NCI-H128 (cell line): ENCODE data around the gene LRFN4.

Experiments
- DNase-seq: peaks from one replicate; lab custom pipeline; 2025; ENCODE audit not compliant: unreplicated experiment; lab: John Stamatoyannopoulos, UW

The LRFN4 gene

DNA sequence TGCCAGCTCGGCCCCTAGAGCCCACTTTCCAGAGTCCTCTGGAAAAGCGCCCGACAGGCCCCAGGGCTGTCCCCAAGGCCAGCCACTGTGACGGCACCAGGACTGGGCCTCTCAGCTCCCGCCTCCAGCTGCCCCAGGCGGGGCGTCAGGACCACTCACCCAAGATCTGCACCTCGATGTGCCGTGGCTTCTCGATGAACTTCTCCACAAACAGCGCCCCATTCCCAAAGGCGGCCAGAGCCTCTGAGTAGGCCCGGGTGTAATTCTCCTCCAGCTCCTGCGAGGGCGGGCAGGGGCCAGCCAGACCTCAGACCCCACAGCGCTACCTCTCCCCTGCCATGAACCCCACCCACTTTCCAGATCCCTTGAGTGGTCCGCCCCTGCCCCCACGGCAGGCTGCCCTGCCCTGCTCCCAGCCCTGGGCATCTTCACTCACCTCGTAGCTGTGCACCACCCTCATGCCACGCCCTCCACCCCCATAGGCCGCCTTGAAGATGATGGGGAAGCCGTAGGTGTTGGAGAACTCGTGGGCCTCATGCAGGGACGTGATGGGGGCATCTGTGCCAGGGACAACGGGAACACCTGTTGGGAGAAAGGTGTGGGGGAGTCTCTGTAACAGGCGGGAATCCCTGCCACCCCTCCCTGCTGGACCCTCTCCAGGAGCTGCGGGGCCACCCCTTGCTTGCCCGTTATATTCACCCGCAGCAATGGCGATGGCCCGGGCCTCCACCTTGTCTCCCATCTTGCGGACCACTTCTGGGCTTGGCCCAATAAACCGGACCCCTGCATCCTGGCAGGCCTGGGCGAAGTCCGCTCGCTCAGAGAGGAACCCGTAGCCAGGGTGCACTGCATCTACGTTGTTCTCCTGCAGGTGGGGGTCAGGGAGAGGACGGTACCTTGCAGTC, 14.0 kb downstream of the LRFN4 start:
- no peak for DNase-seq

GRCh38 chr11:66871521-66871901, 14.6 kb downstream of the LRFN4 start:
- no peak for DNase-seq

DNA sequence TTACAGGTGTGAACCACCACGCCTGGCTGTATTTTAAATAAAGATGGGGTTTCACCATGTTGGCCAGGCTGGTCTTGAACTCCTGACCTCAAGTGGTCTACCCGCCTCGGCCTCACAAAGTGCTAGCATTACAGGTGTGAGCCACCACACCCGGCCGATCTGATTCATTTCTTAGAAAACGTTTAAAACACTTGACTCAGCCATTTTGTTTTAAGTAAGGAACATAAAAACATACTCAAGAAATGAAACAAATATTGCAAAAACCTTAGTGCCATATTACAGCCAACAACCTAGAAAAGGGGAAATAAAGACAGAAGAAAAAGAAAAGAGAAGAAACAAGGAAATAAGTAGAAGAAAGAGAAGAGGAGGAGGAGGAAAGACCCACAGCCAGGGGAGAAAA, 17.4 kb downstream of the LRFN4 start:
- no peak for DNase-seq

DNA sequence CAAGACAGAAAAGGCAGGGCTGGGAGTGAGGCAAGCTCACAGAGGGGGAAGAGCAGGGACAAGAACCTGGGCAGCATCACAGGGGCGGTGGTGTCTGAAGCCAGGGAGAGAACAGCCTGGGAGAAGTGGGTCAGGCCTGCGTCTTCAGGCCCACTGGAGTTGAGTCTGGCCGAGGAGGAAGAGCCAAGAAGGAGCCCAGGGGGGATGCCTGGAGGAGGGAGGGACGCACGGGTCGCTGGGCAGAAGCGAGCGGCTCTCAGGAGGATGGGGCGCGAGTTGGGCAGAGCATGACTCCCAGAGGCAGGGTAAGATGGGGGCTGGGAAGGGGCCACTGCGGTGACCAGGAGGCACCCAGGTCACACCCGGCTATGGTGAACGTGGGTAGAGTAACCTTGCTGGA, 18.5 kb downstream of the LRFN4 start:
- no peak for DNase-seq

GRCh38 chr11:66877588-66878385, 20.9 kb downstream of the LRFN4 start:
- no peak for DNase-seq

DNA sequence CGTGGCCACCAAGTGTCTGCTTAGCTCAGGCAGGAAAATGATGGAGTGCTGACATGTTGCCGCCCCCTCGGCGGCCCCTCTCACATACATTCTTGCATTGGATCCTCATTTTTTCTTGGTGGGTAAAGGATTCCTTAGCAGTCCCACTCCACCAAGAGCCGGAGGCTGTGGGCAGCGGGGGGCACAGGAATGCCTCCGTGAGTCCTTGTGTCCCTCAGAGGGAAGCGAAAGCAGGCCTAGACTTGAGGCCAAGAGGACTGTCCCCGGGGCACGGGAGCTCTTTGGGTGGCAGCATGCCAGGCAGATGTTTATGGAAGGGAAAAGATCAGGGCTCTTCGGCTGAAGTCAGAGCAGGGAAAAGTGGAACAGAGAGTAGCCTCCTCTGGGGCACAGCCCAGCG, 21.6 kb downstream of the LRFN4 start:
- no peak for DNase-seq

- no peak for DNase-seq
Measured at GRCh38 chr11:66879000-66879399, 22.1 kb downstream of the LRFN4 start.

DNA sequence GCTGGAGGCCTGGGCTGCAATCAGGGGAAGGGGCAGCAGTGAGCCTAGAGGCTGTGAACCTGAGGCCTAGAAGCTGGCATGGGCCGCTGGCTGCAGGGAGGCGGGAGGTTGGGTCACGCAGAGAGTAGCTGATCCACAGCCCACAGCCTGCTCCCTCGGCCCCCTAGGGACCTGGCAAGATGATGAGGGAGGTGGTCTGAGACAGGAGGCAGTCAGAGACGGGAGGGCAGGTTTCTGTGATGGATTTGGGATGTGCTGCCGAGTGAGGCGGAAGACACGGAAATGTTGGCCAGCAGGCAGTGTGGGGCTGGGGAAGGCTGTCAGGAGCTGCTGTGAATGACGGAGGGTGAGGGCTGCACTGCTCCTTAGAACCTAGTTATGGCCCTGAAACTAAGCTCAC, 22.7 kb downstream of the LRFN4 start:
- DNase-seq, result no peak

- no peak for DNase-seq
Measured at GRCh38 chr11:66879999-66880398, 23.1 kb downstream of the LRFN4 start.

DNA sequence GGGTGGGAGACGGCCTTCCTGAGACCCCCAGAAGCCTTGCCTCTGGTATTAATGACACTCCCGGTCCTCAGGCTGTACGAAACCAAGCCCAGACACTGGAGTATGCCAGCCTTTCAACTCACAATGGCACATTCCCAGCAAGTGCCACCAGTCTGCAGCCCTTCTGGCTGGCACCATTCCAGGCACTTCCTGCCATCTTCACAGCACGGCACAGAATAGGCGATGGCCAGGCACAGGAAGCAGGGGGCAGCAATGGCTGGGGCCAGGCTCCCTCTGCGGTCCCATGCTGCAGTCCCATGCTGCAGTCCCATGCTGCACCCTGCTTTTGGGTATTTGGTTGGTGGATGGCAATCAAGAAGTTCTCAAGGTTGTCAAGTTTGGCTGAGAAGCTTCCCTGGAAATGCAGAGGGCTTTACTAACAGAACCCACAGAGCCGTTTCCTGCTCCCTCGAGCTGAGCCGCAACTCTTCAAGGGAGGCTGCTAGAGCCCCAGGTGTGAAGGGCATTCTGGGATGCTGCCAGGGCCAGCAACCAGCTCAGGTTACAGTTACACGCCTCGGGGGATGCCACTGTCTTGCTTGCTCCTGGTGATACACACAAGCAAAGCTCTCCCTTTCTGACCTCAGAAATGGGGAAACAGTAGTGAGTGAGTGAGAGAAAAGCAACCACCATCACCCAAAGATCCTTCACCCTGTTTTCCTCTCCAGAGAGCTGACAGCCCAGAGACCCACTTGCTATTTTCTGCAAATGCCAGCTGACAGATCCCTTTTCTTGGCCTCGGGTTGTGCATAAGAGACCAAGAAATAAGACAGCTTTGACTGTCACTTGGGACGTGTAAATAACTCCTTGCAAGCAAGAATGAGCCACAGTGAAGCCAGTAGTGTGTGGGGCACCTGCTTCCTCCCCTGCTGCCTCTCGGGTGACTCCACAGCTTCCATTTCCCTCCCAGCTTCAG, 23.9 kb downstream of the LRFN4 start:
- DNase-seq, result peak; percentile 67

DNA sequence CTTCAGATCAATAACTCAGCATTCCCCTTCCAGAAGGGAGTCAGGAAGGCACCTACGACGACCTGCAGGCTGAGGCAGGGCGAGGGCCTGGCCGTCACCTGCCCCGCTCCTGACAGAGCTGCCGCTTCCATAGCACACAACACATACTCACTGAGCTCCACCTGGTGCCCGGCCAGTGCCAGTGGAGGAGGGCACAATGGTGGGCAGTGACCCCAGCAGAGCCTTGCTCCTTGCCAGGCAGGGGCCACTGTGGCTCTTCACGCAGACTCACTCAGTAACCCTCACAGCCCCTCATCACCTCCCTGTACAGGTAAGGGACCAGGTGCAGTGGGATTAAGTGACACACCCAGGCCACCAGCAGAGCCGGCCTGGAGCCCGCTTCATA, 24.6 kb downstream of the LRFN4 start:
- DNase-seq, result no peak

GRCh38 chr11:66881927-66882452, 25.1 kb downstream of the LRFN4 start:
- no peak for DNase-seq

DNA sequence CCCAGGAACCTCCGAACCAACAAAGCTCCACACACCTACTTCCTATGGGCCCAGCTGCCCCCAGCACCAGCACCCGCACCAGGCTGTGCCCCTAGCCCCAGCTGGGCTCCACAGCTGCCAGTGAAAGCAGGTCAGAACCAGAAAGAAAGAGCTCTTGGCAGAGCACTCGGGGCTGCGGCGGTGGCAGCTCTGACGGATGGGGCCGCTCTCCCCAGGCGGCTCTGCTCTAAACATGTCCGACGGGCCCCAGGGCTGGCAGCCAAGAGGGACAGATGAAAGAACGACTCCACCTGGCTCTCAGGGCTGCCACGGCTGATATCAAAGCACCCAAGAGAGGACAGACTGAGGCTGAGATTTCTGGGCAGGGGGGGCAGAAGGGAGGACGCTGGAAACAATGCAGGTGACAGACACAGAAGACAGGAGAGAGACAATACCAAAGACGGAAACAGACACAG, 25.7 kb downstream of the LRFN4 start:
- peak; percentile 25 for DNase-seq

GRCh38 chr11:66883016-66883965, 26.4 kb downstream of the LRFN4 start:
- peak; percentile 63 for DNase-seq

GRCh38 chr11:66884443-66884842, 27.6 kb downstream of the LRFN4 start:
- no peak for DNase-seq

- DNase-seq, result no peak
Measured at GRCh38 chr11:66885469-66885868, 28.6 kb downstream of the LRFN4 start.

DNA sequence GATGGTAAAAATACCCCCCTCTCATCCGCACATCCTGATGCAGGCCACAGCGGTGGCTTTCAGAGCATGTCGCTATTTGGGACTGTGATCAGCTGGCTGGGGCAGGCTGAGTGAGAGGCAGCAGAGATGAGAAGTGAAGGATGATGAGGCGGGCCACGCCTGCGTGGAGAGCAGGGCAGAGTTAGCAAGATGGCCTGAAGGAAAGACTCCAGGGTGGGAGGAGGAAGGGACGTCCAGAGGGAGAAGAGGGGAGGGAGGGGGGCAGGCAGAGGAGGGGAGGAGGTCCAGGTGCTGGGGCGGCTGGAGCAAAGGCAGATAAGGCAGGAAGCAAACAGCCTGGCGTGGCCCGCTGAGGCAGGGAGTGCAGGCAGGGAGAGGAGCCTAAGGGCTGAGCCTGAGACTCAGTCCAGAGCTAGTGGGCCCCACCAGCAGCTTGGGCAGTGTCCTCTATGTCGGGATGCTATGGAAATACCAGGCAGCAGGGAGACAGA, 29.1 kb downstream of the LRFN4 start:
- no peak for DNase-seq

DNA sequence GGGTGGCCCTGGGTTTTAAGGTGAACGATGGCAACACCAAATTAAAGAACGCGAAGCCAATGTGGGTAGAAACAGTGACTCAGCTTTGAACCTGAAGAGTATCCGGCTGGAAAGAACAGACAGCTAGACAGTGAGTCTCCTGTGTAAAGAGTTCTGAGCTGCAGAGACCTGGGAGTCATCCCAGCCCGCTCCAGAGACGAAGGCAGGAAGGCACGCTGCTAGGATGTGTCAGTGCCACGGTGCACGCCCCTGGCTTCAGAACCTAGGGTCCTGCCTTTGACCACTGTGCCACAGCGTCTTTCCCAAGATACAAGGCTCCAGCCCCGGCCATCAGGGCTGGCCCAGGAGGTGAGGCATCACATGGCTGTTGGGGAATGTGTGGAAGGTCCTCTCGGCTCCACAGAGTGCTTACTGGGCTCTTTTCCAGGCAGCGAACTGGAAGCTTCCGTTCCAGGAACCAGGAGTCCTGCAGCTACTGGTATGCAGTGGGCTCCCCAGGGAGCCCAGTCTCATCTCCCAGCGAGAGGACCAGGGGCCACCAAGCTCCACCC, 29.9 kb downstream of the LRFN4 start:
- DNase-seq, result no peak

DNA sequence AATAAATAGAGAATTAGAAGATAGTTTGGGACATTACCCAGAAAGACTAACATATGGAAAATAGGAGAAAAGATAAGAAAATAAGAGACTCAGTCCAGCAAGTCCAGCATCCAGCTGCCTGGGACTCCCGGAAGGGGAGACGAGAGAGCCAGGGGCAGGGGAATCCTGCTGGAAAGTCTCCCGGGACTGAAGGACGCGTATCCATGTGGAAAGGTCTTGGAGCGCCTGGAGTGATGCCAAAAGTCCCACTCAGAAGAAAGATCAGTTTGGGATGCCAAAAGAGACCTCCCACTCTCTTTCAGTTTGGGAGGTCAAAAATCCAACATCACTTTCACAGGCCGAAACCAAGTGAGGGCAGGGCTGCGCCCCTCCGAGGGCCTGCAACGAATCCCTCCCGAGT, 30.7 kb downstream of the LRFN4 start:
- DNase-seq, result no peak
